KG1 (cell line): Measurements from ENCODE around the gene GPX3.

ENCODE experiments used
- DNase-seq: peaks from one replicate; lab custom pipeline; 2025; lab: John Stamatoyannopoulos, UW

The GPX3 gene

GRCh38 chr5:151014680-151015343, 5.6 kb upstream of the GPX3 start:
- no peak for DNase-seq

- DNase-seq, result no peak
These were observed 4.3 kb upstream of the GPX3 start for GRCh38 chr5:151015974-151016587.

GRCh38 chr5:151016700-151017099, 3.7 kb upstream of the GPX3 start:
- no peak for DNase-seq

- no peak for DNase-seq
These were observed 2.5 kb upstream of the GPX3 start for GRCh38 chr5:151017897-151018296.

- no peak for DNase-seq
These were observed 1.5 kb upstream of the GPX3 start for GRCh38 chr5:151018846-151019245.

GRCh38 chr5:151019331-151019730, 1.1 kb upstream of the GPX3 start:
- DNase-seq, result no peak

GRCh38 chr5:151021746-151022145, 1.4 kb downstream of the GPX3 start:
- no peak for DNase-seq

- DNase-seq, result no peak
These were observed 2.2 kb downstream of the GPX3 start for GRCh38 chr5:151022511-151023018.

- DNase-seq, result no peak
These were observed 2.7 kb downstream of the GPX3 start for GRCh38 chr5:151023047-151023615.

- DNase-seq, result no peak
These were observed 3.3 kb downstream of the GPX3 start for GRCh38 chr5:151023651-151024050.

- DNase-seq, result no peak
These were observed 4.3 kb downstream of the GPX3 start for GRCh38 chr5:151024440-151025249.

- DNase-seq, result no peak
These were observed 4.8 kb downstream of the GPX3 start for GRCh38 chr5:151025250-151025606.

GRCh38 chr5:151026088-151026487, 5.7 kb downstream of the GPX3 start:
- no peak for DNase-seq

- no peak for DNase-seq
These were observed 6.3 kb downstream of the GPX3 start for GRCh38 chr5:151026679-151027078.

- DNase-seq, result no peak
These were observed 7.6 kb downstream of the GPX3 start for GRCh38 chr5:151027961-151028479.

- no peak for DNase-seq
These were observed 8.3 kb downstream of the GPX3 start for GRCh38 chr5:151028717-151029116.

GRCh38 chr5:151029179-151030055, 9.0 kb downstream of the GPX3 start:
- DNase-seq, result no peak

GRCh38 chr5:151030056-151030336, 9.6 kb downstream of the GPX3 start:
- DNase-seq, result no peak

- no peak for DNase-seq
These were observed 10.0 kb downstream of the GPX3 start for GRCh38 chr5:151030379-151030778.

- DNase-seq, result no peak
These were observed 11.2 kb downstream of the GPX3 start for GRCh38 chr5:151031554-151031953.

GRCh38 chr5:151033217-151033934, 13.0 kb downstream of the GPX3 start:
- DNase-seq, result no peak
